ENCODE measurements around the gene HIPK2. TPM values are rescaled to one million over a fixed set of nuclear protein-coding genes. Genes with fewer than 3 reads are reported as not detected.

The HIPK2 gene
- total RNA-seq, 1 experiment from 2014 or later = 64.3 TPM

DNA sequence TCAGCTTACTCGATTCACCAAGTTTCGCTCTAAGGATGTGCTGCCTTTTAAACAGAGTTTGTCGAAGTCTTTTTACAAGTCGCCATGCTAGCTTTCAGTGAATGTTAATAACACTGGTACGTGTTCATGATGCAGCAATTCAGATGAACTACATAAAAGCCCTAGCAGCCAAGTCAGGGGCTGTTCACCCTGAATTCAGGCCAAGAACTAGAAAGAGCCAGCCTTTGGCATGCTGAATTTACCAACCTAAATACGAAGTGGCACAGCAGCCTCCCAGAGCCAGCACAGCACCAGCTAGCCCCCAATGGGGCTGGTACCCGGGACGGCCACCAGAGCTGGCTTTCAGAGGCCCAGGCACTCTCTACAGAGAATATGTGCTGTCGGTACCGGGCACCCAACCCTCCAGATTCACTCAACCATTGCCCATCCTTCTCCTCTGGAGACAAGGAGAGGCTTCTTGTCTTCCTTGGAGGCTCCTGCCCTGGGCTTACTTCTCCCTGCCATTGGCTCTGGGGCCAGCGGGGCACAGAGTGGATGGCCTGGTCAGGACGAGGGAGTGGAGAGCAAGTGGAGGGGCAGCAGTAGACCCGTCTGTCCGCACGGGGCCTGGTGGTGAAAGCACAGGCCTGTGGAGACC, 64.2 kb downstream of the HIPK2 start:
- H3K27me3 Mint-ChIP-seq (ENCODE audit: insufficient read depth, unreplicated experiment) = no peaks in the 10 kb centered on the region
- TF ChIP-seq, protein P1, sequence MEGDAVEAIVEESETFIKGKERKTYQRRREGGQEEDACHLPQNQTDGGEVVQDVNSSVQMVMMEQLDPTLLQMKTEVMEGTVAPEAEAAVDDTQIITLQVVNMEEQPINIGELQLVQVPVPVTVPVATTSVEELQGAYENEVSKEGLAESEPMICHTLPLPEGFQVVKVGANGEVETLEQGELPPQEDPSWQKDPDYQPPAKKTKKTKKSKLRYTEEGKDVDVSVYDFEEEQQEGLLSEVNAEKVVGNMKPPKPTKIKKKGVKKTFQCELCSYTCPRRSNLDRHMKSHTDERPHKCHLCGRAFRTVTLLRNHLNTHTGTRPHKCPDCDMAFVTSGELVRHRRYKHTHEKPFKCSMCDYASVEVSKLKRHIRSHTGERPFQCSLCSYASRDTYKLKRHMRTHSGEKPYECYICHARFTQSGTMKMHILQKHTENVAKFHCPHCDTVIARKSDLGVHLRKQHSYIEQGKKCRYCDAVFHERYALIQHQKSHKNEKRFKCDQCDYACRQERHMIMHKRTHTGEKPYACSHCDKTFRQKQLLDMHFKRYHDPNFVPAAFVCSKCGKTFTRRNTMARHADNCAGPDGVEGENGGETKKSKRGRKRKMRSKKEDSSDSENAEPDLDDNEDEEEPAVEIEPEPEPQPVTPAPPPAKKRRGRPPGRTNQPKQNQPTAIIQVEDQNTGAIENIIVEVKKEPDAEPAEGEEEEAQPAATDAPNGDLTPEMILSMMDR (IDR thresholded peaks at IDR 0.05; ENCODE audit: unreplicated experiment) = no peak
- no peak for DNase-seq (ENCODE audit: unreplicated experiment)
- H3K27ac Mint-ChIP-seq (ENCODE audit: low read depth, unreplicated experiment) = peak overlapping the region; percentile 76
- H3K9me3 Mint-ChIP-seq (ENCODE audit: unreplicated experiment) = no peaks in the 10 kb centered on the region
- CTCF ChIA-PET = interaction anchor here (0.6 kb wide), 1 partner anchor 325 kb away, joined by 3 read pairs; no protein-coding TSS in a partner anchor
- H3K4me3 Mint-ChIP-seq (ENCODE audit: unreplicated experiment) = no peak overlapping the region
- peaks cover 80% of the 10 kb centered on the region for H3K36me3 Mint-ChIP-seq (ENCODE audit: insufficient read depth, unreplicated experiment)
- POLR2A ChIA-PET = interaction anchor here (0.7 kb wide), 1 partner anchor 10 kb away, joined by 3 read pairs; no protein-coding TSS in a partner anchor
- peaks cover 6% of the 10 kb centered on the region for H3K4me1 Mint-ChIP-seq (ENCODE audit: insufficient read depth, unreplicated experiment)
- intact Hi-C loops (cut with micrococcal nuclease) = no loop called here
- BruUV-seq (replicated peaks) = no TSS peak

DNA sequence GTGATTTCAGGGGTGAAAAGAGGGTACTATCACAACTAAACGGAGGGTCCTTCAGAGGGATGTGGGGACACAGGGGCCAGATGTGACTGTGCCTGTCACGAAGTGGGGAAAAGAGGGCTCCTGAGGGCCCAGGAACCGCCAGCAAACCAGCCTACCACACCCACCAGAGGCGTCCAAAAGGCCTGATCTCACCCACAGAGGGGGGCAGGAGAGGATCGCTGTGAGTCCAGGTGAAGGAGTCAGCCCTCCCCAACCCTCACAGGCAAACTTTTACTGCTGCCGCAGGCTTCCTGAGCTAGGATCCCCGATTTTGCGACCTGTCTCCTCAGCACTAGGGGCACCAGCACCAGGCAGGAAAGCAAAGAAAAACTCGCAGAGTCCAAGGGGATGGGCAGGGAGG, 64.7 kb downstream of the HIPK2 start:
- H3K4me3 Mint-ChIP-seq (ENCODE audit: unreplicated experiment) = no peak overlapping the region
- TF ChIP-seq, protein P1 (IDR thresholded peaks at IDR 0.05; ENCODE audit: unreplicated experiment) = no peak

DNA sequence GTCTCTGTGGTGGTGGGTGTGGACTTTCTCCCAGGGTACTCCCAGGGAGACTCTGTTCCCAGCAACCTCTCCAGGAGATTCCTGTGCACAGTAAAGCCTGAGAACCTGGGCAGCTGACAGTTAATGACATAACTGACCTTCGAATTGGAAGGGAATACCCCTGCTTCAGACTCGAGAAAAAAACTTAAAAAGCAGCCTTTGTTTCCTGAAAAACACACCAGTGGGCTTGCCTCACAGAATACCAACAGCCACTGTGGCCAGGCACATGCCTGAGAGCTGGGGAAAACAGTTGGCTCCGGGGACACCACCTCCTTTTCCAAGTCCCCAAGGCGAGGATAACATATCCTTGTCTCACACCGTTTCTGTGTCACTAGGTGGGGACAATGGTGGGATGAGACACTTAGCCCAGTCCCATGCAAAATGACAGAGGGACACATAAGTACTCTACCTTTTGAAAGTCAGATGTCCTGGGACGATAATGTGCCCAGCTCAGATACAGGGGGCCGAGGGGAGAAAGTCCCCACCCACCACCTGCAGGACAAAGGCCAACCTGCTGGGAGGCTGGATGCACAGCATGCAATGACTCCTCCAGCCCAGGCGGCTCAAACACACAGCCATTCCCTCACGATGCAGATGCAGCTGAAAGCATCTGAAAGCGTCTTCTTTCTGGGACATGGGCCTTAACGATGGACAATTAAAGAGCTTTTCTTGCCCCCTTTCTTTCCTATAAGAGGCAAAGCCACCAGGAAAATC, 65.6 kb downstream of the HIPK2 start:
- H3K36me3 Mint-ChIP-seq (ENCODE audit: insufficient read depth, unreplicated experiment) = peaks cover 93% of the 10 kb centered on the region
- DNase-seq (ENCODE audit: unreplicated experiment) = no peak
- ChIA-PET POLR2A (interaction anchor here (0.6 to 1.4 kb wide), 2 partner anchors 17 to 283 kb away, joined by 3 read pairs; no protein-coding TSS in a partner anchor), CTCF (interaction anchor here (0.7 kb wide), 2 partner anchors 65 to 287 kb away, joined by 3 read pairs; no protein-coding TSS in a partner anchor)
- H3K27me3 Mint-ChIP-seq (ENCODE audit: insufficient read depth, unreplicated experiment) = no peaks in the 10 kb centered on the region
- no peaks in the 10 kb centered on the region for H3K9me3 Mint-ChIP-seq (ENCODE audit: unreplicated experiment)
- peaks cover 6% of the 10 kb centered on the region for H3K4me1 Mint-ChIP-seq (ENCODE audit: insufficient read depth, unreplicated experiment)
- TF ChIP-seq, protein P1 (IDR thresholded peaks at IDR 0.05; ENCODE audit: unreplicated experiment) = no peak
- H3K27ac Mint-ChIP-seq (ENCODE audit: low read depth, unreplicated experiment) = peak overlapping the region; percentile 23
- H3K4me3 Mint-ChIP-seq (ENCODE audit: unreplicated experiment) = no peak overlapping the region
- BruUV-seq (replicated peaks) = no TSS peak
- intact Hi-C loops (cut with micrococcal nuclease) = no loop called here

More for the DNA sequence above, 64.7 kb downstream of the HIPK2 start:
- peaks cover 6% of the 10 kb centered on the region for H3K4me1 Mint-ChIP-seq (ENCODE audit: insufficient read depth, unreplicated experiment)
- no peaks in the 10 kb centered on the region for H3K27me3 Mint-ChIP-seq (ENCODE audit: insufficient read depth, unreplicated experiment)
- BruUV-seq (replicated peaks) = no TSS peak
- H3K9me3 Mint-ChIP-seq (ENCODE audit: unreplicated experiment) = no peaks in the 10 kb centered on the region
- peaks cover 86% of the 10 kb centered on the region for H3K36me3 Mint-ChIP-seq (ENCODE audit: insufficient read depth, unreplicated experiment)
- intact Hi-C loops (cut with micrococcal nuclease) = no loop called here
- POLR2A ChIA-PET = interaction anchor here (0.7 to 1.4 kb wide), 2 partner anchors 11 to 16 kb away, joined by 3 read pairs; no protein-coding TSS in a partner anchor
- no peak overlapping the region for H3K27ac Mint-ChIP-seq (ENCODE audit: low read depth, unreplicated experiment)
- CTCF ChIA-PET = interaction anchor here (0.6 kb wide), 1 partner anchor 325 kb away, joined by 3 read pairs; no protein-coding TSS in a partner anchor
- no peak for DNase-seq (ENCODE audit: unreplicated experiment)

DNA sequence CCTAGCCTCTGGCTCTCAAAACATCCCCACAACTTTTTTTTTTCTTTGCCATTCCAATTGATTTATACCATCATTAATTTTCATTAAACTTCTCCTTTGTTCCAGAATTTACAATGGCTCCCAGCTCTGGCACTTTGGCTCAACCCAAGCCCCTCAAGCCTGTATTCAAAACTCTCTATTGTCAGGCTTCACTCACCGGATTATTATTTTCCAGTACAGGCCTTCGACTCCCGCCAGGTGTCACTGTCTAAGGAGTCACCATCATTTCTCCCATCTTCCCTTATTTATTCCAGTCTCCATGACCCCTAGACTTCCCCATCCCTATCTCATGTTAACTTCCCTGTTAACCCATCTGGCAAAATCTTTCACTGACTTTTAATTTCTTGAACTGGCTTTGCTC, 67.8 kb downstream of the HIPK2 start:
- TF ChIP-seq, protein P1 (IDR thresholded peaks at IDR 0.05; ENCODE audit: unreplicated experiment) = no peak
- H3K27ac Mint-ChIP-seq (ENCODE audit: low read depth, unreplicated experiment) = no peak overlapping the region
- H3K36me3 Mint-ChIP-seq (ENCODE audit: insufficient read depth, unreplicated experiment) = peaks cover 94% of the 10 kb centered on the region
- DNase-seq (ENCODE audit: unreplicated experiment) = no peak
- CTCF ChIA-PET = interaction anchor here (0.7 kb wide), 1 partner anchor 240 kb away, joined by 4 read pairs; no protein-coding TSS in a partner anchor
- no peak overlapping the region for H3K4me3 Mint-ChIP-seq (ENCODE audit: unreplicated experiment)
- H3K27me3 Mint-ChIP-seq (ENCODE audit: insufficient read depth, unreplicated experiment) = no peaks in the 10 kb centered on the region
- no TSS peak for BruUV-seq (replicated peaks)
- H3K4me1 Mint-ChIP-seq (ENCODE audit: insufficient read depth, unreplicated experiment) = peaks cover 12% of the 10 kb centered on the region
- POLR2A ChIA-PET = interaction anchor here (1.0 kb wide), 1 partner anchor 9 kb away, joined by 4 read pairs; no protein-coding TSS in a partner anchor
- intact Hi-C loops (cut with micrococcal nuclease) = no loop called here
- no peaks in the 10 kb centered on the region for H3K9me3 Mint-ChIP-seq (ENCODE audit: unreplicated experiment)
